DND-41 (cell line): ENCODE results near the gene UST.

Experiments
- CTCF ChIP-seq: IDR thresholded peaks from 2 replicates; pipeline ENCODE4 v1.5.1; 2012; ENCODE audit warnings: borderline replicate concordance, low read length, moderate library complexity, mild to moderate bottlenecking; ENCODE audit not compliant: poor library complexity, severe bottlenecking; ENCODE audit errors: extremely low read depth
- EZH2 ChIP-seq: IDR thresholded peaks from 3 replicates; pipeline ENCODE4 v1.6.1; 2012; ENCODE audit warnings: borderline replicate concordance, low read depth, mild to moderate bottlenecking, moderate library complexity, low read length, inconsistent platforms; ENCODE audit not compliant: severe bottlenecking

DNA sequence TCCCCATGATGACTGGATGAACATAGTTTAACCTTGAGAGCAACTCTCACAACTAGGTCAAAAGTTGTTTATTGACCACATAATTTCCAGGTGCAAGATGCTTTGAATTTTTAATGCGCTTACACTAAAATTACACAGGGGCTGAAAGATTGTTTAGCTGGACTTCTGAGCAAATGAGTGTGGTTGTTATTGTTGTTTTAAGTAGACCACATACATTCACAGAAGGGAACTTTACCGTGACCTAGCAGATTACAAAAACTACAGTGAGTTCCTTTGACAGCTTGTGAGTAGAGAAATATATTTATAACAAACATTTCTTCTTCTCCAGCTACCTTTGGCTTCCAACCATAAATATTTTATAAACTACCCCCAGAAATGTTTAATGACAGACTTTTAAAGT, 178.9 kb downstream of the UST start:
- TF ChIP-seq CTCF (no peak), EZH2 (no peak)
